ENCODE results near the gene RPS26.
"Not testable (repeated sequence)": the region's sequence is repeated elsewhere in the genome, so short reads cannot be mapped to it uniquely, and the experiment has no call there.

RPS26 gene

GRCh38 chr12:56041552-56042429, at the start of gene RPS26:
RPS26 (plus strand) TSS chr12:56041918; CDS start chr12:56042167, 249 bp downstream.
- H3K36me3 Mint-ChIP-seq: peaks cover 18% of the 10 kb centered on the region
- H3K27me3 Mint-ChIP-seq: no peaks in the 10 kb centered on the region
- H3K4me1 Mint-ChIP-seq (ENCODE audit: low read depth): peaks cover 73% of the 10 kb centered on the region
- H3K27ac Mint-ChIP-seq: peak within 1 kb of the TSS; percentile 100
- no peaks in the 10 kb centered on the region for H3K9me3 Mint-ChIP-seq (ENCODE audit: low read depth)
- peak within 1 kb of the TSS; percentile 100 for H3K4me3 Mint-ChIP-seq

DNA sequence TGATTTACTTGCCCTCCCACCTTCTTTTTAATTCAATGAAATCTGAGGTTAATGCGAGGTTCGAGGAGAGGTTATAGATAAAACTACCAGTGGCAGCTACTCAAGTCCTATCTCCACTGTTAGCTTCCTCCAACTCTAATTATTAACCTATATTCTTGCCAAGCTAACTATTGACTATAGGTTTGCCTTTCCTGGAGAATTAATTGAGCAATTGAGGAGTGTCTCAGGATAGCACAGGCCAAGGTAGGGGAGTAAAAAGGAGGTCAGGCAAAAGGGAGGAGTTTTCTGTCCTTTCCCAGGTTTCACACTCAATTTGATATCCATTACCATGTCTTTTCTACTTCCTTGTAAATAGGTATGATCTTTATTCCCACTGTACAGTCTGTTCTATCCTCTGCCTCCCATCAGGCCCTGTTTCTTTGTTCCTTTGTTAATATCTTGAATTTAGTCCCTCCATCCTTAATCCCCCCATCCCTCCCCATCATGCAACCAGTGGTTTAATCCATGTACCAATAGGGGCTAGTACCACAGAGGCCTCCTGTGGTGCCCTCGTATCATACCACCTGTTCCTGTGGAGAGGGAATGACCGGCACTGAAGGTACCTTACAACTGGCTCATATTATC, 48.4 kb upstream of the RPS26 start:
- Mint-ChIP-seq H3K4me3 (no peak overlapping the region), H3K27ac (no peak overlapping the region), H3K36me3 (no peaks in the 10 kb centered on the region), H3K4me1 (ENCODE audit: low read depth) (peaks cover 15% of the 10 kb centered on the region), H3K27me3 (no peaks in the 10 kb centered on the region), H3K9me3 (ENCODE audit: low read depth) (no peaks in the 10 kb centered on the region)

- Mint-ChIP-seq H3K36me3 (no peaks in the 10 kb centered on the region), H3K9me3 (ENCODE audit: low read depth) (no peaks in the 10 kb centered on the region), H3K4me1 (ENCODE audit: low read depth) (peaks cover 22% of the 10 kb centered on the region), H3K4me3 (no peak overlapping the region), H3K27me3 (no peaks in the 10 kb centered on the region), H3K27ac (no peak overlapping the region)
These were observed 46.4 kb upstream of the RPS26 start for GRCh38 chr12:55995366-55995765.

GRCh38 chr12:55996201-55996714, 45.5 kb upstream of the RPS26 start:
- Mint-ChIP-seq H3K27ac (peak overlapping the region; percentile 28), H3K36me3 (no peaks in the 10 kb centered on the region), H3K9me3 (ENCODE audit: low read depth) (no peaks in the 10 kb centered on the region), H3K27me3 (no peaks in the 10 kb centered on the region), H3K4me3 (peak overlapping the region; percentile 71), H3K4me1 (ENCODE audit: low read depth) (peaks cover 22% of the 10 kb centered on the region)

- Mint-ChIP-seq H3K27ac (peak within 1 kb of the TSS; percentile 28), H3K4me1 (ENCODE audit: low read depth) (peaks cover 22% of the 10 kb centered on the region), H3K9me3 (ENCODE audit: low read depth) (no peaks in the 10 kb centered on the region), H3K36me3 (no peaks in the 10 kb centered on the region), H3K27me3 (no peaks in the 10 kb centered on the region), H3K4me3 (peak within 1 kb of the TSS; percentile 71)
These were observed 44.8 kb upstream of the RPS26 start, which contains the start of gene SUOX for GRCh38 chr12:55996715-55997534. SUOX (plus strand) TSS chr12:55997276; CDS start chr12:56002222, 4,946 bp downstream.

DNA sequence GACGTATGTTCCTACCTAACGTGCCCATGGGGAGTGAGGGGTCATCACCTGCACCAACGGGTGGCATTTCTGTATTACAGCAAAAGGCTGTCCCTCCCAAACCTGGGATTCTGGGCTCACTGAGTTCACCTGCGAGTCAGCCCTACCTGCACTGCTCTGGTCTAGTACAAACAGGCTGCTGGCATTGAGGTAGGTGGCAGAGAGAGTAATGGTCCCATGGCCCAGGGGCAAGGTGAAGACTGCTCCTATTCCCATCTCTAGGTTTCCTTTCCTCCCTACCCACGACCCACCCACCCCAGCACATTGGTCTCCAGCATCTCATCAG, 44.2 kb upstream of the RPS26 start:
- H3K4me1 Mint-ChIP-seq (ENCODE audit: low read depth): peaks cover 22% of the 10 kb centered on the region
- peak overlapping the region; percentile 71 for H3K4me3 Mint-ChIP-seq
- H3K36me3 Mint-ChIP-seq: no peaks in the 10 kb centered on the region
- no peaks in the 10 kb centered on the region for H3K9me3 Mint-ChIP-seq (ENCODE audit: low read depth)
- H3K27ac Mint-ChIP-seq: no peak overlapping the region
- no peaks in the 10 kb centered on the region for H3K27me3 Mint-ChIP-seq

- H3K36me3 Mint-ChIP-seq; H3K27ac Mint-ChIP-seq; H3K4me3 Mint-ChIP-seq; H3K27me3 Mint-ChIP-seq; H3K9me3 Mint-ChIP-seq (ENCODE audit: low read depth): not testable (repeated sequence)
- peaks cover 22% of the 10 kb centered on the region for H3K4me1 Mint-ChIP-seq (ENCODE audit: low read depth)
These were observed 42.2 kb upstream of the RPS26 start for GRCh38 chr12:55999522-55999921.

DNA sequence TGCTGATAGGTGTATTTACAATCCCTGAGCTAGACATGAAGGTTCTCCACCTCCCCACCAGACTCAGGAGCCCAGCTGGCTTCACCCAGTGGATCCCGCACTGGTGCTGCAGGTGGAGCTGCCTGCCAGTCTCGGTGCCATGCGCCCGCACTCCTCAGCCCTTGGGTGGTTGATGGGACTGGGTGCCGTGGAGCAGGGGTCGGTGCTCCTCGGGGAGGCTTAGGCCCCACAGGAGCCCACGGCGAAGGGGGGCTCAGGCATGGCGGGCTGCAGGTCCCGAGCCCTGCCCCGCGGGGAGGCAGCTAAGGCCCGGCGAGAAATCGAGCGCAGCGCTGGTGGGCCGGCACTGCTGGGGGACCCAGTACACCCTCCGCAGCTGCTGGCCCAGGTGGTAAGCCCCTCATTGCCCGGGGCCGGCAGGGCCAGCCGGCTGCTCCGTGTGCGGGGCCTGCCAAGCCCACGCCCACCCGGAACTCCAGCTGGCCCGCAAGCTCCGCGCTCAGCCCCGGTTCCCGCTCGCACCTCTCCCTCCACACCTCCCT, 41.6 kb upstream of the RPS26 start:
- H3K4me1 Mint-ChIP-seq (ENCODE audit: low read depth): peaks cover 22% of the 10 kb centered on the region
- not testable (repeated sequence) for H3K9me3 Mint-ChIP-seq (ENCODE audit: low read depth); H3K36me3 Mint-ChIP-seq; H3K4me3 Mint-ChIP-seq; H3K27ac Mint-ChIP-seq; H3K27me3 Mint-ChIP-seq

- Mint-ChIP-seq H3K4me1 (ENCODE audit: low read depth) (peaks cover 22% of the 10 kb centered on the region), H3K27ac (no peak overlapping the region), H3K4me3 (no peak overlapping the region), H3K9me3 (ENCODE audit: low read depth) (no peaks in the 10 kb centered on the region), H3K27me3 (no peaks in the 10 kb centered on the region), H3K36me3 (no peaks in the 10 kb centered on the region)
These were observed 40.1 kb upstream of the RPS26 start for GRCh38 chr12:56001487-56002100.

- H3K4me3 Mint-ChIP-seq; H3K27ac Mint-ChIP-seq; H3K36me3 Mint-ChIP-seq; H3K9me3 Mint-ChIP-seq (ENCODE audit: low read depth); H3K27me3 Mint-ChIP-seq: not testable (repeated sequence)
- peaks cover 25% of the 10 kb centered on the region for H3K4me1 Mint-ChIP-seq (ENCODE audit: low read depth)
These were observed 38.3 kb upstream of the RPS26 start for GRCh38 chr12:56003376-56003775.

- Mint-ChIP-seq H3K27me3 (no peaks in the 10 kb centered on the region), H3K9me3 (ENCODE audit: low read depth) (no peaks in the 10 kb centered on the region), H3K36me3 (no peaks in the 10 kb centered on the region), H3K27ac (peak overlapping the region; percentile 58), H3K4me3 (no peak overlapping the region), H3K4me1 (ENCODE audit: low read depth) (peaks cover 27% of the 10 kb centered on the region)
These were observed 37.5 kb upstream of the RPS26 start for GRCh38 chr12:56004211-56004610.

DNA sequence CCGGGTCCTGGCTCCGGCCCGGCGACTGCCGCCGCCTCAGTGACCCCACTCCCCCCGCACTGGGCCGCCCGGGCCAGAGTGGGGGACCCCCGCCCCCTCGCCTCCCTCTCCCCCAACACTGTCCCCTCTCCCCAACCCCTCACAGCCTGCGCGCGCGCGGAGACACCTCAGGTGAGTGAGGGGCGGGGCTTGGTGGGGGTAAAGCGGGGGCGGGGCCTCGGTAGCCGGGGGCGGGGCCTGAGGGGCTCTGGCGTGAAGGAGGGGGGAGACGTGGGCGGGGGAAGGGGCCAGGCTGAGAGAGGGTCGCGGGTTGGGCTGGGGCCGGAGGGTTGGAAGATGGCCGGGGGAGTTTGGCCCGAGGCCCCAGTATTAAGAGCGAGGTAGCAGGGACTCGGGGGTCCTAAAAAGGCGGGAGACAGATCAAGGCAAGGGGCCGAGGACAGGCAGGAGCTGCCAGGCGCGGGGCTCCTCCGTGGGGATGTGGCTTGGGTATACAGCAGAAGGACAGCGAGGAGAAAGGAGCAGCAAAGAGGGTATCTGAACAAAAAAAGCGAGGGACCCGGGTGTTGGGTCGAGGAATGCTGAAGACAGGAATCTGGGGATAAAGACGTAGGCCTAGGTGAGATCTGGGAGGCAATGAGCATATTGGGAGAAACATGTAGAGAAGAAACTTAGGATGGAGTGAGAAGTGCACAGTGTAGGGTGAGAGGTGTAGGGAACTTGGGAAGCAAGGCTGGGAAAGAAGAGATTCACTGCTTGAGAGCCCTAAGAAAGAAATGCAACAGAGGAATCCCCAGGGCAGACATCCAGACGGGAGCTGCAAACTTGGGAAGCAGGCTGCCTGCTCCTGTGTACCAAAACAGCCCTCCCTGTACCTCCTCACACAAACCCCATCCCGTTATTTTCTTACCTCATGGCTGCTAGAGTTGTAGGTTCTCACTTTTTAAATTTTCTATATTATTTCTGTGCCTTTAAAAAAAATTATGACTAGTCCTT, 33.9 kb upstream of the RPS26 start:
- Mint-ChIP-seq H3K27me3 (no peaks in the 10 kb centered on the region), H3K27ac (peak overlapping the region; percentile 86), H3K4me3 (peak overlapping the region; percentile 93), H3K9me3 (ENCODE audit: low read depth) (no peaks in the 10 kb centered on the region), H3K36me3 (peaks cover 5% of the 10 kb centered on the region), H3K4me1 (ENCODE audit: low read depth) (peaks cover 34% of the 10 kb centered on the region)

- Mint-ChIP-seq H3K27ac (no peak overlapping the region), H3K9me3 (ENCODE audit: low read depth) (no peaks in the 10 kb centered on the region), H3K36me3 (peaks cover 10% of the 10 kb centered on the region), H3K4me3 (peak overlapping the region; percentile 40), H3K27me3 (no peaks in the 10 kb centered on the region), H3K4me1 (ENCODE audit: low read depth) (peaks cover 35% of the 10 kb centered on the region)
These were observed 31.6 kb upstream of the RPS26 start for GRCh38 chr12:56010111-56010570.
